ENCODE data around the gene KIF5C. TPM values are rescaled to one million over a fixed set of nuclear protein-coding genes. Genes with fewer than 3 reads are reported as not detected.
A peak's percentile ranks its signal among the peaks of the same experiment; 100 is the strongest.

KIF5C gene
- total RNA-seq, 1 donor from 2014 or later, result 13.3 TPM

- H3K4me1 ChIP-seq, result no peaks in the 10 kb centered on the region
- H3K27ac ChIP-seq, result no peak overlapping the region
- H3K36me3 ChIP-seq, result no peaks in the 10 kb centered on the region
- intact Hi-C loops (cut with DNase I), result no loop called here
- DNase-seq (ENCODE audit: extremely low spot score in 2 of 2), result no peak
- H3K9me3 ChIP-seq, result no peaks in the 10 kb centered on the region
- no peaks in the 10 kb centered on the region for H3K27me3 ChIP-seq
- H3K4me3 ChIP-seq, result no peak overlapping the region
- no peak for TF ChIP-seq POLR2AphosphoS5 (IDR thresholded peaks at IDR 0.05; ENCODE audit: insufficient read depth in 1 of 2, low read depth in 1 of 2)
- no peak for TF ChIP-seq CTCF (IDR thresholded peaks at IDR 0.05)
- no peak for TF ChIP-seq POLR2A (IDR thresholded peaks at IDR 0.05)
These were observed 118.3 kb downstream of the KIF5C start for GRCh38 chr2:148993351-148993750.

GRCh38 chr2:148994341-148994740 lies 119.3 kb downstream of the KIF5C start:
- TF ChIP-seq POLR2AphosphoS5 (IDR thresholded peaks at IDR 0.05; ENCODE audit: insufficient read depth in 1 of 2, low read depth in 1 of 2), result no peak
- TF ChIP-seq POLR2A (IDR thresholded peaks at IDR 0.05), result no peak
- TF ChIP-seq CTCF (IDR thresholded peaks at IDR 0.05), result no peak
- H3K36me3 ChIP-seq, result no peaks in the 10 kb centered on the region
- DNase-seq (ENCODE audit: extremely low spot score in 2 of 2), result no peak
- no peaks in the 10 kb centered on the region for H3K27me3 ChIP-seq
- H3K4me1 ChIP-seq, result peaks cover 1% of the 10 kb centered on the region
- intact Hi-C loops (cut with DNase I), result no loop called here
- no peak overlapping the region for H3K27ac ChIP-seq
- H3K9me3 ChIP-seq, result no peaks in the 10 kb centered on the region
- no peak overlapping the region for H3K4me3 ChIP-seq

DNA sequence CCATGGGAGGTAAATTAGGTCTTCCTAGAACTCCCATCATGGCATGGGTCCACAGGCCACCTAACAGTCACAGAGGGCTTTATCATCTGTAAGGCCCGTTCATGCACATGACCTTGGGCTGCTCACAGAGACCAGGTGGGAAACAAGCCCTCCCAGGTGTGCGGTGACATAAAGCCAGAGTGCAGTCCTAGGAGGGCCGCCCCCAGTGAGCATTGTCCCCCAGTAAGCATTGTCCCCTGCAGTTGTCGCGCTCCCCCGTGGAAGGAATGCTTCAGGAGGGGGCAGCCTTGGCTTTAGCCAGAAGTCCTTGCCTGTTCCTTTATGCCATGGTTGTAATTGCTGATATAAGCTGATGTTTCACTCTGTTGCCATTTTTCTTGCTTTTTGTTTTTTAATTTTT lies 121.8 kb downstream of the KIF5C start:
- no peak for DNase-seq (ENCODE audit: extremely low spot score in 2 of 2)
- TF ChIP-seq CTCF (IDR thresholded peaks at IDR 0.05), result no peak
- no peak for TF ChIP-seq POLR2A (IDR thresholded peaks at IDR 0.05)
- no peak for TF ChIP-seq POLR2AphosphoS5 (IDR thresholded peaks at IDR 0.05; ENCODE audit: insufficient read depth in 1 of 2, low read depth in 1 of 2)
- peaks cover 19% of the 10 kb centered on the region for H3K4me1 ChIP-seq
- no peak overlapping the region for H3K4me3 ChIP-seq
- no peaks in the 10 kb centered on the region for H3K9me3 ChIP-seq
- no peaks in the 10 kb centered on the region for H3K27me3 ChIP-seq
- intact Hi-C loops (cut with DNase I), result no loop called here
- no peaks in the 10 kb centered on the region for H3K36me3 ChIP-seq
- H3K27ac ChIP-seq, result no peak overlapping the region

DNA sequence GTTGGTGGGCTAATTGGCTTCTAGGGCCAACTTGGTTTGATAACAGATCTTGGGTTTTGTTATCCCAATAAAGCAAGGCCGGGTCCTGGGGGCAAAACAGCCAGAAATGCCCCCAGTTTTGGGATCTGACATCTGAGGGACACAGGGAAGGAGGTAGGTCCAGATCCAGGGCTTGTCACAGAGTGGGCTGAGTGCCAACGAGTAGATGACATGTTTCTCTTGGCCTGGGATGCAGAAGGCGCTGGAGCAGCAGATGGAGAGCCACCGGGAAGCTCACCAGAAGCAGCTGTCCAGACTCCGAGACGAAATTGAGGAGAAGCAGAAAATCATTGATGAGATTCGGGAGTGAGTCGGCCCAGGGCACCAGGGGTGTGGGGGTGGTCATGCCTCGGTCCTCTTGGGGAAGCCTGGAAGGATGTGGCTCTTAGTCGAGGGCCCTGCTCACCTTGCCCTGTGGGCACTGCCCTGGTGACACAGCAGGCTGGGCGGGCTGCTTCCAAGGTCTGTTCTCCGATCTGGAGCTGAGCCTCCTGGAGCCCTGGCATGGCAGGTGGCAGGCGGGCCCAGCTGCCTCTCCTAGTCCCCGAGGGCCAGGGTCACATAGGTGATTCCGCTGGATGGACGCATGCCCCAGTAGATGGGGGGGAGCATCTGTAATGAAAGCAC lies 123.3 kb downstream of the KIF5C start:
- H3K4me3 ChIP-seq, result no peak overlapping the region
- no peaks in the 10 kb centered on the region for H3K36me3 ChIP-seq
- no peak for TF ChIP-seq POLR2A (IDR thresholded peaks at IDR 0.05)
- no peak for TF ChIP-seq CTCF (IDR thresholded peaks at IDR 0.05)
- no peak for TF ChIP-seq POLR2AphosphoS5 (IDR thresholded peaks at IDR 0.05; ENCODE audit: insufficient read depth in 1 of 2, low read depth in 1 of 2)
- intact Hi-C loops (cut with DNase I), result no loop called here
- H3K27ac ChIP-seq, result no peak overlapping the region
- H3K4me1 ChIP-seq, result peaks cover 19% of the 10 kb centered on the region
- DNase-seq (ENCODE audit: extremely low spot score in 2 of 2), result no peak
- no peaks in the 10 kb centered on the region for H3K27me3 ChIP-seq
- H3K9me3 ChIP-seq, result no peaks in the 10 kb centered on the region

GRCh38 chr2:148998831-148999200 lies 123.8 kb downstream of the KIF5C start:
- intact Hi-C loops (cut with DNase I), result no loop called here
- Histone ChIP-seq H3K9me3 (no peaks in the 10 kb centered on the region), H3K36me3 (no peaks in the 10 kb centered on the region), H3K4me3 (no peak overlapping the region), H3K27me3 (no peaks in the 10 kb centered on the region), H3K4me1 (peaks cover 21% of the 10 kb centered on the region), H3K27ac (peak overlapping the region; percentile 55)
- no peak for DNase-seq (ENCODE audit: extremely low spot score in 2 of 2)
- no peak for TF ChIP-seq POLR2A (IDR thresholded peaks at IDR 0.05)
- TF ChIP-seq POLR2AphosphoS5 (IDR thresholded peaks at IDR 0.05; ENCODE audit: insufficient read depth in 1 of 2, low read depth in 1 of 2), result no peak
- TF ChIP-seq CTCF (IDR thresholded peaks at IDR 0.05), result no peak
